ENCODE data around the gene ILKAP.

DNA sequence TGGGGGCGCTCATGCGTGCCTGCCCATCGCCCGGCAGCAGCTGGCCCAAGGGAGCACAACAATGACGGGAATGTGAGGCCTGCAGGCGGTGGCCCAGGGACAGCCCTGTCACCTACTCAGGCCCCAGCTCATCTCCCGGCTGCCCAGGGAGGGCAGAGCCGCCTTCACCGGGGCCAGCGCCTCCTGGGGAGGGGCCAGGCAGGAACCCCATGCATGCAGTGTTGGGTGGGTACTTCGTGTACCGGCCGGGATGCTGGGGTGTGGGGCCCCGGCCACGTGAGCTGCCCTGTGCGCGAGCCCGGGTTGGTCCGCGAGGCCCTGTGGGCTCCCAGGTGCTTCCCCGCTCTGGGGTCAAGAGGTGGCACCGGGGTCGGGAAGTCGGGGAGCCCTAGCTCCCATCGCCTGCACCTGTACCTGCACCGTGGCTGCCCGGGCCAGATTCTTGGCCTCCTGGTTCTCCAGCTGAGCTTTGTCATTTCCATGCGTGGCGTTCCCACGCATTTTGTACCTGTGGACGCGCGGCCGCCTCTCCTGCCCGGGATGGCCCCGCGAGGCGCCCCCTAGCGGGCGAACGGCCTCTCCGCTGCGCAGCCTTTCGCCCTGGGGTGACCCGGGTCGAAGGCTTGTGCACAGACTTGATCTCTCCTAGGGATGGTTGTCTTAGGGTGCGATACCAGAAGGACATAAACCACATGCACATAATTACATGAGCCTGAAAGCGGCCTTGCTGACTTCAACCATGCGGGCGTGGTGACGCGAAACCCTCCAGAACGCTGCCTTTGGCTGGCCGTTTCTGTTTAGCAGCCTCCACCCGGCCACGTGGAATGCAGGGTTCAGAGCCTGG lies 64.1 kb downstream of the ILKAP start:
- TF ChIP-seq, protein P1, sequence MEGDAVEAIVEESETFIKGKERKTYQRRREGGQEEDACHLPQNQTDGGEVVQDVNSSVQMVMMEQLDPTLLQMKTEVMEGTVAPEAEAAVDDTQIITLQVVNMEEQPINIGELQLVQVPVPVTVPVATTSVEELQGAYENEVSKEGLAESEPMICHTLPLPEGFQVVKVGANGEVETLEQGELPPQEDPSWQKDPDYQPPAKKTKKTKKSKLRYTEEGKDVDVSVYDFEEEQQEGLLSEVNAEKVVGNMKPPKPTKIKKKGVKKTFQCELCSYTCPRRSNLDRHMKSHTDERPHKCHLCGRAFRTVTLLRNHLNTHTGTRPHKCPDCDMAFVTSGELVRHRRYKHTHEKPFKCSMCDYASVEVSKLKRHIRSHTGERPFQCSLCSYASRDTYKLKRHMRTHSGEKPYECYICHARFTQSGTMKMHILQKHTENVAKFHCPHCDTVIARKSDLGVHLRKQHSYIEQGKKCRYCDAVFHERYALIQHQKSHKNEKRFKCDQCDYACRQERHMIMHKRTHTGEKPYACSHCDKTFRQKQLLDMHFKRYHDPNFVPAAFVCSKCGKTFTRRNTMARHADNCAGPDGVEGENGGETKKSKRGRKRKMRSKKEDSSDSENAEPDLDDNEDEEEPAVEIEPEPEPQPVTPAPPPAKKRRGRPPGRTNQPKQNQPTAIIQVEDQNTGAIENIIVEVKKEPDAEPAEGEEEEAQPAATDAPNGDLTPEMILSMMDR (IDR thresholded peaks at IDR 0.05; ENCODE audit: borderline replicate concordance, extremely low read depth, low read length, poor library complexity, severe bottlenecking): peak; percentile 44
- TF ChIP-seq EZH2 (IDR thresholded peaks at IDR 0.05; ENCODE audit: borderline replicate concordance, low read depth, low read length, severe bottlenecking): no peak

All from DND-41 (cell line).